HG02884 (cell line): ENCODE results near the gene HBA1.
"Not testable (repeated sequence)": the region's sequence is repeated elsewhere in the genome, so short reads cannot be mapped to it uniquely, and the experiment has no call there.

Source experiments
- ATAC-seq: cut with Tn5 transposase; IDR thresholded peaks from one replicate; pipeline ENCODE4 v1.9.1; 2021; ENCODE audit warnings: mild to moderate bottlenecking, moderate library complexity; ENCODE audit not compliant: unreplicated experiment

HBA1 gene

GRCh38 chr16:193441-193840 is 17.0 kb downstream of the HBA1 start:
- ATAC-seq, result no peak

- no peak for ATAC-seq
Observed at GRCh38 chr16:194516-194915, 18.0 kb downstream of the HBA1 start.

- ATAC-seq, result no peak
Observed at GRCh38 chr16:200388-200787, 23.9 kb downstream of the HBA1 start.

- no peak for ATAC-seq
Observed at GRCh38 chr16:203246-203645, 26.8 kb downstream of the HBA1 start.

- not testable (repeated sequence) for ATAC-seq
Observed at GRCh38 chr16:204046-204445, 27.6 kb downstream of the HBA1 start.

- not testable (repeated sequence) for ATAC-seq
Observed at GRCh38 chr16:209359-209758, 32.9 kb downstream of the HBA1 start.

GRCh38 chr16:211631-212180 is 35.2 kb downstream of the HBA1 start:
- ATAC-seq, result not testable (repeated sequence)

GRCh38 chr16:212999-213398 is 36.5 kb downstream of the HBA1 start:
- ATAC-seq, result no peak

GRCh38 chr16:220021-220420 is 43.5 kb downstream of the HBA1 start:
- no peak for ATAC-seq
